LNCAP (cell line): ENCODE data around the gene GRSF1.

ENCODE experiments used
- TF ChIP-seq, protein P1 (sequence below): fragments of 450-650 bp; IDR thresholded peaks from 2 replicates; pipeline ENCODE4 v1.5.1; 2017; ENCODE audit warnings: mild to moderate bottlenecking

GRSF1 gene

DNA sequence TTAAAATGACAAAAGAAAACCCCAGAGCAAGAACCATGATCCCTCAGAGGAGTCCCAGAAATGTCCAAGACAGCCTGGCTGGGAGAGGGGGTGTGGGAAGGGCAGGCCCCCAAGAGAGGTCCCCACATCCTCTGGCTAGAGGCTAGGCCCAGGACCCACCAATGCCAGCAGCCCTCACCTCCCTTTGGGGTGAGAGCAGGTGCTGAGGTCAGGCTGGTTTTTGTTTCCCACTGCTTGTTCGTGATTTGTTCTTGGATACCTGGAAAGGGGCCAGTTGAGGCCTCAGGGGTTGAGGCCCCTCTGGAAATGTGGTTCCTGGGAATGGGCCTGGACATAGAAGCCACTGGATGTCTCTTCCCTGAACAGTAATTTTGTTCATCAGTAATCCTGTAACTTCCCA is 2.3 kb upstream of the GRSF1 start:
- TF ChIP-seq, protein P1, sequence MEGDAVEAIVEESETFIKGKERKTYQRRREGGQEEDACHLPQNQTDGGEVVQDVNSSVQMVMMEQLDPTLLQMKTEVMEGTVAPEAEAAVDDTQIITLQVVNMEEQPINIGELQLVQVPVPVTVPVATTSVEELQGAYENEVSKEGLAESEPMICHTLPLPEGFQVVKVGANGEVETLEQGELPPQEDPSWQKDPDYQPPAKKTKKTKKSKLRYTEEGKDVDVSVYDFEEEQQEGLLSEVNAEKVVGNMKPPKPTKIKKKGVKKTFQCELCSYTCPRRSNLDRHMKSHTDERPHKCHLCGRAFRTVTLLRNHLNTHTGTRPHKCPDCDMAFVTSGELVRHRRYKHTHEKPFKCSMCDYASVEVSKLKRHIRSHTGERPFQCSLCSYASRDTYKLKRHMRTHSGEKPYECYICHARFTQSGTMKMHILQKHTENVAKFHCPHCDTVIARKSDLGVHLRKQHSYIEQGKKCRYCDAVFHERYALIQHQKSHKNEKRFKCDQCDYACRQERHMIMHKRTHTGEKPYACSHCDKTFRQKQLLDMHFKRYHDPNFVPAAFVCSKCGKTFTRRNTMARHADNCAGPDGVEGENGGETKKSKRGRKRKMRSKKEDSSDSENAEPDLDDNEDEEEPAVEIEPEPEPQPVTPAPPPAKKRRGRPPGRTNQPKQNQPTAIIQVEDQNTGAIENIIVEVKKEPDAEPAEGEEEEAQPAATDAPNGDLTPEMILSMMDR: no peak

GRCh38 chr4:70841211-70841610 is 1.5 kb upstream of the GRSF1 start:
- TF ChIP-seq, protein P1: no peak

- TF ChIP-seq, protein P1: no peak
These were observed 763 bp downstream of the GRSF1 start for GRCh38 chr4:70838666-70839588.

DNA sequence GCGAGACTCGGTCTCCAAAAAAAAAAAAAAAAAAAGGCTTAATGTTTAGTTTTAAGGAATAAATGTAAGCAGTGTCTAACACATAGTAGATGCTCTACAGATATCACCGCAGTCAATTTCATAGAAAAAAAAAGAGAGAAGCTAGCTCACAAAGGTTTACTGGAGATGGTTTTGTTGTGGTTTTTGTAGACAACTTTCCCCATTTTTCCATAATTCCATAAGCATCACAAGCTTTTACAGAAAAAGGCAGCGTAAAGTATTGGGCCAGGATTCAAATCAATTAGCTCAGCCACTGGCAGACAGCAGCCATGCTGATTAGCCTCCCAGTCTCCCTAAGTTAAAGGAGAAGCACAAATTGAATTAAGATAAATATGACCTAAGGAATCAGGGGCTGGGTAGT is 1.5 kb downstream of the GRSF1 start:
- TF ChIP-seq, protein P1: no peak

- TF ChIP-seq, protein P1: no peak
These were observed 3.6 kb downstream of the GRSF1 start for GRCh38 chr4:70836081-70836480.

DNA sequence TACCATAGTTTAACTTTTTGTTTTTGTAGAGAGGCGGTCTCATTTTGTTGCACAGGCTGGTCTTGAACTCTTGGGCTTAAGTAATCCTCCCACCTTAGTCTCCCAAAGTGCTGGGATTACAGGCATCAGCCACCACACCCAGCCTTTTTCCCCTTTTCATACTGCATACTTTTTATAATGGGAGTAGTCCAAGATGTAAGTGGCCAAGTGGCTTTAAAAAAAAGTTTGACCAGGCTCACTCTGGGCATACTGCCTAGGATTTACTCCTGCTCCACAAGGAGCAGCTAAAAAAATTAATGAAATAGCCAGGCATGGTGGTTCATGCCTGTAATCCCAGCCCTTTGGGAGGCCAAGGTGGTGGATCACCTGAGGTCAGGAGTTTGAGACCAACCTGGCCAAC is 6.0 kb downstream of the GRSF1 start:
- TF ChIP-seq, protein P1: no peak

- TF ChIP-seq, protein P1: no peak
These were observed 8.4 kb downstream of the GRSF1 start for GRCh38 chr4:70831293-70831692.
